ENCODE measurements around the gene IL6ST. TPM values are rescaled to one million over a fixed set of nuclear protein-coding genes. Genes with fewer than 3 reads are reported as not detected.
"Not testable (repeated sequence)": the region's sequence is repeated elsewhere in the genome, so short reads cannot be mapped to it uniquely, and the experiment has no call there.

IL6ST gene
- total RNA-seq, 1 donor from 2014 or later = 197 TPM

- peak overlapping the region; percentile 95 for H3K4me3 Mint-ChIP-seq (ENCODE audit: unreplicated experiment)
- H3K9me3 Mint-ChIP-seq (ENCODE audit: unreplicated experiment) = peaks cover 3% of the 10 kb centered on the region
- H3K4me1 Mint-ChIP-seq (ENCODE audit: unreplicated experiment) = peaks cover 62% of the 10 kb centered on the region
- H3K27me3 Mint-ChIP-seq (ENCODE audit: unreplicated experiment) = no peaks in the 10 kb centered on the region
- H3K36me3 Mint-ChIP-seq (ENCODE audit: unreplicated experiment) = peaks cover 6% of the 10 kb centered on the region
- TF ChIP-seq CTCF (IDR thresholded peaks at IDR 0.05) = peak; percentile 29
- peak; percentile 99 for DNase-seq (ENCODE audit: extremely low spot score, unreplicated experiment)
- peak overlapping the region; percentile 96 for H3K27ac Mint-ChIP-seq (ENCODE audit: unreplicated experiment)
These were observed 493 bp upstream of the IL6ST start for GRCh38 chr5:55994998-55995914.

- H3K27me3 Mint-ChIP-seq (ENCODE audit: unreplicated experiment) = no peaks in the 10 kb centered on the region
- H3K9me3 Mint-ChIP-seq (ENCODE audit: unreplicated experiment) = peaks cover 3% of the 10 kb centered on the region
- peak overlapping the region; percentile 95 for H3K4me3 Mint-ChIP-seq (ENCODE audit: unreplicated experiment)
- H3K4me1 Mint-ChIP-seq (ENCODE audit: unreplicated experiment) = peaks cover 70% of the 10 kb centered on the region
- no peak for TF ChIP-seq CTCF (IDR thresholded peaks at IDR 0.05)
- peak overlapping the region; percentile 99 for H3K27ac Mint-ChIP-seq (ENCODE audit: unreplicated experiment)
- H3K36me3 Mint-ChIP-seq (ENCODE audit: unreplicated experiment) = peaks cover 6% of the 10 kb centered on the region
- DNase-seq (ENCODE audit: extremely low spot score, unreplicated experiment) = no peak
These were observed 850 bp downstream of the IL6ST start for GRCh38 chr5:55993731-55994494.

GRCh38 chr5:55993013-55993412 is 1.8 kb downstream of the IL6ST start:
- peaks cover 6% of the 10 kb centered on the region for H3K36me3 Mint-ChIP-seq (ENCODE audit: unreplicated experiment)
- H3K27me3 Mint-ChIP-seq (ENCODE audit: unreplicated experiment) = no peaks in the 10 kb centered on the region
- peak overlapping the region; percentile 99 for H3K27ac Mint-ChIP-seq (ENCODE audit: unreplicated experiment)
- peaks cover 61% of the 10 kb centered on the region for H3K4me1 Mint-ChIP-seq (ENCODE audit: unreplicated experiment)
- no peak for DNase-seq (ENCODE audit: extremely low spot score, unreplicated experiment)
- TF ChIP-seq CTCF (IDR thresholded peaks at IDR 0.05) = no peak
- H3K9me3 Mint-ChIP-seq (ENCODE audit: unreplicated experiment) = peaks cover 3% of the 10 kb centered on the region
- H3K4me3 Mint-ChIP-seq (ENCODE audit: unreplicated experiment) = peak overlapping the region; percentile 95

- no peak for TF ChIP-seq CTCF (IDR thresholded peaks at IDR 0.05)
- H3K4me1 Mint-ChIP-seq (ENCODE audit: unreplicated experiment) = peaks cover 54% of the 10 kb centered on the region
These were observed 2.8 kb downstream of the IL6ST start for GRCh38 chr5:55991768-55992486.

GRCh38 chr5:55990895-55991294 is 3.9 kb downstream of the IL6ST start:
- H3K4me3 Mint-ChIP-seq (ENCODE audit: unreplicated experiment); DNase-seq (ENCODE audit: extremely low spot score, unreplicated experiment); H3K9me3 Mint-ChIP-seq (ENCODE audit: unreplicated experiment); H3K27me3 Mint-ChIP-seq (ENCODE audit: unreplicated experiment); H3K27ac Mint-ChIP-seq (ENCODE audit: unreplicated experiment): not testable (repeated sequence)
- H3K36me3 Mint-ChIP-seq (ENCODE audit: unreplicated experiment) = peaks cover 13% of the 10 kb centered on the region
- H3K4me1 Mint-ChIP-seq (ENCODE audit: unreplicated experiment) = peaks cover 48% of the 10 kb centered on the region

More at GRCh38 chr5:55991768-55992486, 2.8 kb downstream of the IL6ST start:
- DNase-seq (ENCODE audit: extremely low spot score, unreplicated experiment) = no peak
- no peaks in the 10 kb centered on the region for H3K27me3 Mint-ChIP-seq (ENCODE audit: unreplicated experiment)
- H3K9me3 Mint-ChIP-seq (ENCODE audit: unreplicated experiment) = peaks cover 3% of the 10 kb centered on the region
- peaks cover 6% of the 10 kb centered on the region for H3K36me3 Mint-ChIP-seq (ENCODE audit: unreplicated experiment)
- peak overlapping the region; percentile 95 for H3K4me3 Mint-ChIP-seq (ENCODE audit: unreplicated experiment)
- H3K27ac Mint-ChIP-seq (ENCODE audit: unreplicated experiment) = peak overlapping the region; percentile 4

Data from osteocyte (in vitro differentiated cells).